Measurements from ENCODE around the gene PGBD5.

GRCh38 chr1:230283678-230284077, 142.5 kb downstream of the PGBD5 start:
- no peak for TF ChIP-seq CTCF (conservative IDR thresholded peaks at IDR 0.05; ENCODE audit: low read length)
- TF ChIP-seq EZH2phosphoT487 (IDR thresholded peaks at IDR 0.05; ENCODE audit: borderline replicate concordance, low read depth, low read length) = no peak

Measured in OCI-LY7 (cell line).